GM23338 (cell line): Measurements from ENCODE around the gene PEX16. TPM values are rescaled to one million over a fixed set of nuclear protein-coding genes. Genes with fewer than 3 reads are reported as not detected.

Experiments used
- ATAC-seq: fragments of 200-7000 bp; cut with Tn5 transposase; 3 replicates; pipeline ENCODE4 v1.9.1; 2020
- DNase-seq: peaks from one replicate; pipeline ENCODE4 v3.0.0-alpha.2; 2015; ENCODE audit warnings: low spot score
- H2AFZ ChIP-seq: fragments of 200-600 bp; sonication (generic); 2 replicates; pipeline ENCODE4 v1.8.0; 2016; ENCODE audit warnings: antibody characterized with exemption, mild to moderate bottlenecking, moderate library complexity
- H3F3A ChIP-seq: fragments of 200-600 bp; sonication (generic); replicated peaks from 2 replicates; pipeline ENCODE4 v1.8.0; 2017; ENCODE audit warnings: antibody characterized with exemption, mixed run types, low read depth
- H3K27ac ChIP-seq: fragments of 200-600 bp; sonication (generic); 2 replicates; pipeline ENCODE4 v1.6.1; 2016; ENCODE audit warnings: low read depth
- H3K27me3 ChIP-seq: fragments of 200-600 bp; sonication (generic); 2 replicates; pipeline ENCODE4 v1.8.0; 2016; ENCODE audit warnings: mild to moderate bottlenecking, mixed run types, moderate library complexity; ENCODE audit not compliant: insufficient read depth
- H3K36me3 ChIP-seq: fragments of 200-600 bp; sonication (generic); 2 replicates; pipeline ENCODE4 v1.8.0; 2016; ENCODE audit warnings: mild to moderate bottlenecking; ENCODE audit not compliant: insufficient read depth
- H3K4me1 ChIP-seq: fragments of 200-600 bp; sonication (generic); 2 replicates; pipeline ENCODE4 v1.8.0; 2016; ENCODE audit warnings: mild to moderate bottlenecking, moderate library complexity; ENCODE audit not compliant: insufficient read depth
- H3K4me2 ChIP-seq: fragments of 200-600 bp; sonication (generic); 2 replicates; pipeline ENCODE4 v1.7.1; 2017; ENCODE audit warnings: mixed run types
- H3K4me3 ChIP-seq: fragments of 200-600 bp; sonication (generic); 2 replicates; pipeline ENCODE4 v1.6.1; 2016; ENCODE audit warnings: mixed run types
- H3K79me2 ChIP-seq: fragments of 200-600 bp; sonication (generic); replicated peaks from 2 replicates; pipeline ENCODE4 v1.8.0; 2017; ENCODE audit warnings: mild to moderate bottlenecking; ENCODE audit not compliant: insufficient read depth
- H3K9me2 ChIP-seq: fragments of 200-600 bp; sonication (generic); 2 replicates; pipeline ENCODE4 v1.8.0; 2017; ENCODE audit not compliant: insufficient read depth
- H4K20me1 ChIP-seq: fragments of 200-600 bp; sonication (generic); replicated peaks from 2 replicates; pipeline ENCODE4 v1.8.0; 2017; ENCODE audit warnings: mild to moderate bottlenecking; ENCODE audit not compliant: insufficient read depth
- H3K27ac Mint-ChIP-seq: 2 replicates; pipeline ENCODE4 v1.8.0; 2020; ENCODE audit warnings: inconsistent platforms, mild to moderate bottlenecking, moderate library complexity, mixed read lengths
- H3K27me3 Mint-ChIP-seq: 3 replicates; pipeline ENCODE4 v1.8.0; 2022; ENCODE audit warnings: low read depth, mild to moderate bottlenecking, moderate library complexity, mixed read lengths, inconsistent platforms; ENCODE audit not compliant: insufficient read depth, poor library complexity
- H3K36me3 Mint-ChIP-seq: 3 replicates; pipeline ENCODE4 v1.8.0; 2021; ENCODE audit warnings: low read depth, mild to moderate bottlenecking, inconsistent platforms, moderate library complexity, mixed read lengths
- H3K4me1 Mint-ChIP-seq: 3 replicates; pipeline ENCODE4 v1.8.0; 2020; ENCODE audit warnings: mild to moderate bottlenecking, inconsistent platforms, mixed read lengths
- H3K4me3 Mint-ChIP-seq: 3 replicates; pipeline ENCODE4 v1.8.0; 2021; ENCODE audit warnings: moderate library complexity, mild to moderate bottlenecking, inconsistent platforms, mixed read lengths
- H3K9me3 Mint-ChIP-seq: 3 replicates; pipeline ENCODE4 v1.8.0; 2020; ENCODE audit warnings: moderate library complexity, mild to moderate bottlenecking, inconsistent platforms, mixed read lengths
- CREB1 ChIP-seq: fragments of 250-450 bp; sonication (Bioruptor Pico); IDR thresholded peaks from 2 replicates; pipeline ENCODE4 v1.5.0; 2020; ENCODE audit warnings: low read depth, mild to moderate bottlenecking, moderate library complexity
- CTCF ChIP-seq, 2 experiments: fragments of 200-600 bp in 1 of 2; sonication (generic) in 1 of 2; conservative IDR thresholded peaks; 2 replicates each; pipeline versions ENCODE4 v1.5.1 to v1.6.1; 2016 to 2017; ENCODE audit warnings: antibody characterized with exemption in 2 of 2, low read depth in 2 of 2, mild to moderate bottlenecking in 2 of 2, moderate library complexity in 1 of 2
- EZH2 ChIP-seq: fragments of 200-600 bp; sonication (generic); IDR thresholded peaks from one replicate; pipeline ENCODE4 v1.8.0; 2017; ENCODE audit warnings: antibody characterized with exemption, mild to moderate bottlenecking, low read depth; ENCODE audit not compliant: unreplicated experiment
- NANOG ChIP-seq: IDR thresholded peaks from 2 replicates; pipeline ENCODE4 v1.6.1; 2016; ENCODE audit warnings: antibody characterized with exemption, borderline replicate concordance
- REST ChIP-seq: IDR thresholded peaks from one replicate; pipeline ENCODE4 v1.6.1; 2018; ENCODE audit warnings: antibody characterized with exemption; ENCODE audit not compliant: unreplicated experiment
- STAT1 ChIP-seq: IDR thresholded peaks from one replicate; pipeline ENCODE4 v1.6.1; 2016; ENCODE audit warnings: antibody characterized with exemption; ENCODE audit not compliant: unreplicated experiment
- ZNF114 ChIP-seq: fragments of 250-450 bp; sonication (Bioruptor Pico); IDR thresholded peaks from 2 replicates; pipeline ENCODE4 v1.5.0; 2020; ENCODE audit warnings: mild to moderate bottlenecking, moderate library complexity
- ZNF331 ChIP-seq: fragments of 250-450 bp; sonication (Bioruptor Pico); IDR thresholded peaks from 2 replicates; pipeline ENCODE4 v1.5.0; 2020; ENCODE audit warnings: low read depth, mild to moderate bottlenecking, moderate library complexity
- polyA plus RNA-seq: library from polyadenylated mRNA; unstranded; fragments of >200 nt; fragmentation: Nextera tagmentation; extraction: Ambion mirVana; gene quantifications from 2 replicates; pipeline ENCODE4 v1.2.1, GENCODE V29; 2016
- total RNA-seq: library from RNA; depleted of rRNA; stranded (reverse); fragments of >200 nt; shearing (Covaris generic); gene quantifications from 2 replicates; pipeline ENCODE4 v1.2.3, GENCODE V29; 2014

Gene PEX16
- total and polyA plus RNA-seq, 2 experiments from 2014 or later: 23.3 to 34.1 TPM

- Histone ChIP-seq H3K4me2 (no peak overlapping the region), H3K79me2 (no peaks in the 10 kb centered on the region), H3K4me1 (peaks cover 15% of the 10 kb centered on the region), H3K27me3 (no peaks in the 10 kb centered on the region), H3F3A (no peaks in the 10 kb centered on the region), H3K4me3 (no peak overlapping the region), H2AFZ (no peak overlapping the region), H4K20me1 (peaks cover 8% of the 10 kb centered on the region), H3K27ac (no peak overlapping the region), H3K36me3 (no peaks in the 10 kb centered on the region), H3K9me2 (no peaks in the 10 kb centered on the region)
- peaks cover 20% of the 10 kb centered on the region for H3K4me1 Mint-ChIP-seq
- no peak for DNase-seq
- no peak overlapping the region for H3K27ac Mint-ChIP-seq
- TF ChIP-seq ZNF331 (CRISPR knock-in tag): no peak
- no peak for TF ChIP-seq REST
- no peak for TF ChIP-seq EZH2
- TF ChIP-seq STAT1: no peak
- TF ChIP-seq ZNF114 (CRISPR knock-in tag): no peak
- no peak for TF ChIP-seq CTCF (conservative IDR thresholded peaks at IDR 0.05; ENCODE audit: low read depth in 2 of 2)
- peaks cover 21% of the 10 kb centered on the region; the same call in 1 of the 3 replicates for H3K36me3 Mint-ChIP-seq
- H3K27me3 Mint-ChIP-seq: peaks cover 4% of the 10 kb centered on the region
- no peak for ATAC-seq
- H3K9me3 Mint-ChIP-seq: no peaks in the 10 kb centered on the region
- H3K4me3 Mint-ChIP-seq: no peak overlapping the region
Measured at GRCh38 chr11:45860764-45861510, 56.7 kb downstream of the PEX16 start.

GRCh38 chr11:45860348-45860747 lies 57.3 kb downstream of the PEX16 start:
- no peak overlapping the region for H2AFZ ChIP-seq
- no peaks in the 10 kb centered on the region for H3F3A ChIP-seq
- Mint-ChIP-seq H3K27ac (no peak overlapping the region), H3K36me3 (peaks cover 21% of the 10 kb centered on the region; the same call in 1 of the 3 replicates), H3K4me1 (peaks cover 26% of the 10 kb centered on the region), H3K27me3 (peaks cover 4% of the 10 kb centered on the region), H3K9me3 (no peaks in the 10 kb centered on the region), H3K4me3 (no peak overlapping the region)
- H3K27me3 ChIP-seq: no peaks in the 10 kb centered on the region
- DNase-seq (no peak), ATAC-seq (no peak)
- H4K20me1 ChIP-seq: peaks cover 12% of the 10 kb centered on the region
- peaks cover 17% of the 10 kb centered on the region for H3K4me1 ChIP-seq
- no peaks in the 10 kb centered on the region; the same call in 1 of the 2 replicates for H3K79me2 ChIP-seq
- no peaks in the 10 kb centered on the region for H3K36me3 ChIP-seq
- H3K4me2 ChIP-seq: no peak overlapping the region
- H3K27ac ChIP-seq: no peak overlapping the region; the same call in 1 of the 2 replicates
- H3K4me3 ChIP-seq: no peak overlapping the region
- H3K9me2 ChIP-seq: no peaks in the 10 kb centered on the region
- TF ChIP-seq EZH2 (no peak), CREB1 (no peak), NANOG (no peak), CTCF (conservative IDR thresholded peaks at IDR 0.05; ENCODE audit: low read depth in 2 of 2) (no peak), ZNF331 (CRISPR knock-in tag) (no peak), STAT1 (no peak)
